ENCODE data around the gene PEX11G.

- TF ChIP-seq CTCF (IDR thresholded peaks at IDR 0.05), result no peak
- no peak for TF ChIP-seq REST (IDR thresholded peaks at IDR 0.05; ENCODE audit: insufficient read depth in 1 of 2, low read depth in 2 of 2, low read length in 1 of 2)
- no peak for TF ChIP-seq SIN3A (IDR thresholded peaks at IDR 0.05; ENCODE audit: borderline replicate concordance, insufficient read depth, low read depth, low read length)
- no peak for TF ChIP-seq POLR2AphosphoS5 (IDR thresholded peaks at IDR 0.05; ENCODE audit: low read depth, low read length)
Measured at GRCh38 chr19:7458675-7459074, 30.2 kb downstream of the PEX11G start.
